ENCODE data around the gene MB.
"Not testable (repeated sequence)": the region's sequence is repeated elsewhere in the genome, so short reads cannot be mapped to it uniquely, and the experiment has no call there.

The MB gene

GRCh38 chr22:35617137-35617755, at the start of gene MB:
MB (minus strand) TSS chr22:35617329; CDS start chr22:35617257, 72 bp downstream.
- no peak for DNase-seq

GRCh38 chr22:35666699-35667098, 49.6 kb upstream of the MB start:
- not testable (repeated sequence) for DNase-seq

DNA sequence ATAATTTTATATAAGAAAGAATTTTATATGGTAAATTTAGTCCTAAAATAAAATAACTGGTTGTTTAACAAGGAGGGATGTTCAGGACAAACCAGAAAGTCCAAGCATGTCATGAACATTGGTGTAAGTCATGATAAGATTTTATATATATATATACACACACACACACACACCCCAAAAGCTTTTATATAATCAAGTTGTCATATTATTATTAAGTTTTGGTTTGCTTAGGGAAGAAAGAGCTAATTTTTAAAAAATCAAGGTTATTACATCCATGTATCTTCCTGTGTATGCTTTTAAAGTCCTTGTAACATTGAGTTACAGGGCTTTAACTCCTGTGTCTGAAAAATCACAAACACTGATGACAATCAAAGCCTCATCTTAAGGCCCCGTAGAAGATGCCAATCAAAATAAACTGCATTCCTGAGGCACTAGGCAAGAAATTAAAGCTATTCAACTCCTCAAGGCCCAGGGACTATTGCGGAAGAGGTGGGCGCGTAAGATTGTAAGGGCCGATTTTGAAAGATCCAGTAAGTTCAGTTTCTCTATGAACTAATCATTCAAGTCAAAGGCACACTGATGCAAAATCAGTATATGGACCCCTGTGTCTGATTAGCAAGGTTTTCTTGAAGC, 47.9 kb upstream of the MB start:
- DNase-seq: no peak

GRCh38 chr22:35663371-35663770, 46.2 kb upstream of the MB start:
- DNase-seq: no peak

GRCh38 chr22:35662914-35663313, 45.8 kb upstream of the MB start:
- DNase-seq: no peak

GRCh38 chr22:35661464-35661863, 44.3 kb upstream of the MB start:
- DNase-seq: peak; percentile 29

DNA sequence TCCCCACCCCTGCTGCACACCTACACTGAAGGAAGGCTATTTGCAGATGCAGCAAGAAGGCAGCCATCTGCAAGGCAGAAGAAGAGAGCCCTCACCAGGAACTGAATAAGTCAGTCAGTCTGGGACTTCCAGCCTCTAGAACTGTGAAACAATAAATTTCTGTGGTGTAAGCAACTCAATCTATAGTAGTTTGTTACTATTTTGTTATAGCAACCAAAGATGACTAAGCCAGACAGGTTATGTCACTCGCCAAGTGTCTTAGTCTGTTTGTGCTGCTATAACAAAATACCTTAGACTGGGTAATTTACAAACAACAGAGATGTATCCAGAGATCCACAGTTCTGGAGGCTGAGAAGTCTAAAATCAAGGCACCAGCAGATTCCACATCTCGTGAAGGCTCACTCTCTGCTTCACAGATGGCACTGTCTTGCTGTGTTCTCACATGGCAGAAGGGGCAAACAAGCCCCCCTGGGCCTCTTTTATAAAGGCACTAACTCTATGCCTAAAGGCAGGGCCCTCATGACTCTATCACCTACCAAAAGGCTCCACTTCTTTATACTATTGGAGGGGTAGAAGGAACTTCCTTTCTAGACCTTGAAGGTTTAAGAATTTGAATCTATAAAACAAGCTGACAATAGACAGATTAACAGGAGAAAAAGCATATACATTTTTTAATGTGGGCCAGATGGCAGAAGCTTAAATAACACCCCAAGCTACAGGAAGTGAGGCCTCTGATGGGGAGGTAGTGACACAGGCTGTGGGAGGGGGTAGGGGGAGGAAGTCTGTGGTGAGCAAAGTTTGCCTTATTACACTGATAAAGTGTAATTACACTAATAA, 43.4 kb upstream of the MB start:
- peak; percentile 43 for DNase-seq

DNA sequence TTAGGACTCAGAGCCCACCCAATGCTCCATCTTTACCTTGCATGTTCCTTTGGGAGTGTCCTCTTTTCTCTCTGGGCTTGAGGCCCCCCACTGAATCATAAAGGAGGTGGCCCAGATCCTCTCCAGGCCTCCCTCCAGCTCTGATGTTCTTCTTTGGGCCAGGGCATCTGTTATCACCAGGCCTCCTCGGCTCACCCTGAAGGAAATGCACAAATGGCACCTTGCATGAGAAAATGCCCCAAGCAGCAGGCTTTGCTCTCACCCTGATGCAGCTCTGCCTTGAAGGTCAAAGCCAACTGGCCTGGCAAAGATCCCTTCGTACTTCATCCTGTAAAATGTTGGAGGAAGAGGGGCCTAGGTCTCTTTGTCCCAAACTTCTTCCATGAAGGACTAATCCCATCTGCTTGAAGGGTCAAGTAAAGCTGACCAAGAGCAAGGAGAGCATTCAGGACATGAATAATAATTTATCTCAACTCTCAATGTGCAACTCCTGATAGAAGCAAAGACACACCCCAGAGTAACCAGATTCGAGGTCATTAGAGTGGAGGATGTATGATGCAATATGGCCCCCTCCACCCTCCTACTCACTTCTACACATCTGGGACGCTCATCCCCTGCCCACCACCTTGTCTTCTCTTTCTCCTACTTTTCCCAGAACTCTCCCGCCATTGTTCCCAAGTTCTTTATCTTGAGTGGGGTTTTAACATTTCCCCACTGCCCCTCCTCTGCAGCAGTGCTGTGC, 40.6 kb upstream of the MB start:
- no peak for DNase-seq

DNA sequence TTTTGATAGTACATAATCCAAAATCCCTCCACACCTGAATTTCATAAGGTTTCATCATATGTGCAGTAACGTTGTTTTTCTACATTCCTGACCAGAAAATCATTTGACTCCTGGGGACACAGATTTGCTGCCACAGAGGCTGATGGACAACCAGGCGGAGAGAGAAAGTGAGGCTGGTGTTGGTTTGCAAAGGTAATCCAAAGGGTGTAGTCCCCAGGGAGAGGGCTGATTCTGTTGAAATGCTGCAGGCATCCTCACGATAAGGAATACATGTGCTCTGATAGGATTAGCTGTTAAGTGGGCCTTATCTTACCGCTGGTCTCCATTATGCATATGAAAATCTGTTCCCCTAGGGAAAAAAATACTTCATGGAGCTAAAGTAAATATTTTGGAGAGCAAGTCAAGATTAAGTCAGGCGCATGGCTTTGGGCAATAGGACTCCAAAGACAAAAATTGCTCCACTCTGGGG, 39.2 kb upstream of the MB start:
- no peak for DNase-seq

GRCh38 chr22:35653824-35654223, 36.7 kb upstream of the MB start:
- no peak for DNase-seq

- DNase-seq: no peak
These were observed 34.0 kb upstream of the MB start for GRCh38 chr22:35651085-35651484.

GRCh38 chr22:35649636-35650250, 32.6 kb upstream of the MB start:
- DNase-seq: no peak

DNA sequence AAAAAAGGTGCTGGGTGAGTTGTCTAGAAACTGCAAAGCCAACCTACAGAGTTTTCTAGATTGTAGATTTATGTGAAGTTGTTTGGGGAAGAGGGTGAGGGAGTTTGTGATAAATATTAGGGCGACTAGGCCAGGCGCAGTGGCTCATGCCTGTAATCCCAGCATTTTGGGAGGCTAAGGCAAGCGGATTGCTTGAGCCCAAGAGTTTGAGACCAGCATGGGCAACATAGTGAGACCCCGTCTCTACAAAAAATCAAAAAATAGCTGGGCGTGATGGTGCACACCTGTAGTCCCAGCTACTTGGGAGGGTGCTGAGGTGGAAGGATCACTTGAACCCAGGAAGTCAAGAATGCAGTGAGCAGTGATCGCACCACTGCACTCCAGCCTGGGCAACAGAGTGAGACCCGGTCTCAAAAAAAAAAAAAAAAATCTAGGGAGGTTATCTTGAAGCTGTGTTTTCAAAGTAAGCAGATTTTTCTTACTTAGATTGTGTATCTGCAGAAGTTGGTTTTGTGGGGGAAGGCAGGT, 32.0 kb upstream of the MB start:
- no peak for DNase-seq

- DNase-seq: peak; percentile 90
These were observed 31.2 kb upstream of the MB start, which contains the start of gene APOL6 for GRCh38 chr22:35648066-35649025. APOL6 (plus strand) TSS chr22:35648446; CDS start chr22:35656426, 7,980 bp downstream.

- no peak for DNase-seq
These were observed 28.5 kb upstream of the MB start for GRCh38 chr22:35645646-35646045.

DNA sequence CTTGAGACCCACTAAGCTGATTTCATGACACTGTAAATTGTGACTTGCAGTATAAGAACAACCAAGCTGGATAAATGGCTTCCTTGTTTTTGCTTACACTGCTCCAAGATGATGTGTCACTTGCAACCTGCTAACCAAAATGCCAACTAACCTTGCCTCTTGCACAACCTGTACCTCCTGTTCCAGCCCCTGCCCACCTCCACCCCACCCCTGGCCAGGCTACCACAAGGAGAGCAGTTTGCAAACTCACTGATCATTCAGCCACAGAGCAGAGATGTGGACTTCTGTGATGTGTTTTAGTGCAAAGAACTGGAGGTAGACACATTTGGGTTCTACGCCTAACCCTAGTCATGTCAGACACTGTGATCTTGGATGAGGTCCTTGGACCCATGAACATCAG, 26.9 kb upstream of the MB start:
- no peak for DNase-seq

DNA sequence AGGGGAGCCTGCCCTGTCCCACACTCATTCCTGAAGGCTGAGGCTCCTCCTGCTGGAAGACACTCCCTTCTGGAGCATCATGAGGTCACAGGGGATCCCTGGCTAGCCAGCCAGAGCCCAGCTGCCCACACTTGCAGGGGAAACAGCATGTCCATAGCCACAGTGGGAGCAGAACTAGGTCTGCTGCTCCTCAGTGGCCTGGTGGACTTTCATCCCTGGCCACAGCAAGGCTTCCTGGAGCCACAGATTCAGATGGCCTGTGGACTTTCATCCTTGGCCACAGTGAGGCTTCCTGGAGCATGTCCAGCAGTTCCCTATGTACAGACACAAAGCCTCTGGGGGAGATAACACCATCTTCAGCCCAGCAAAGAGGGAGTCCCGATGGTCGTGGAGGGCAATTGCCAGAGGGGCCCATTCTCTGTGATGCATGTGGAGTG, 25.2 kb upstream of the MB start:
- DNase-seq: no peak

DNA sequence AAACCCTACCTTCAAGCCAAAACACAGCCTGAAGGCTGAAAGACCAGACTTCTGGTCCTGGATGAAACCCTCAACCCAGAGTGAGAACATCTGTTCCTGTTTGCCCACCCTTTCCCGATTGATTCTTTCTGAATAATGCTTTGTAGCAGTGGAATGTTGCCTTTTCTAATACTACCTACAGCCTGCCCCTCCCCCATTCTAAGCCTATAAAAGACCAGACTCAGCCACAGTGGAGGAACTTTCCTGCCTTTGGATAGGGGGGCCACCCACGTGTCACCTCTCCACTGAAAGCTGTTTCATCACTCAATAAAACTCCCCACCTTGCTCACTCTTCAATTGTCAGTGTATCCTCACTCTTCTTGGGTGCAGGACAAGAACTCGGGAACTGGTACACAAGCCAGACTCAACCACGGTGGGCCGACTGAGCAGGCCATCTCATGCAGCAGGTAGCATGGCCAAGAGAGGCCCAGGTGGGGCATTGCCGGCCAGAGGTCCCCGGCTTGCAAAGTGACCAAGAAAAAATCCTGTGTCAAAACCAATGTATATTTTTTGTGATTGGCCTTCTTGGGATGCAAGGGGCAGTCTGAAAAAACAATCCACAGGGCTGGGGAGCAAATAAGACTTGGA, 24.5 kb upstream of the MB start:
- DNase-seq: no peak

GRCh38 chr22:35638410-35638809, 21.3 kb upstream of the MB start:
- no peak for DNase-seq

- no peak for DNase-seq
These were observed 20.9 kb upstream of the MB start for GRCh38 chr22:35638001-35638400.

- DNase-seq: no peak
These were observed 20.1 kb upstream of the MB start for GRCh38 chr22:35637254-35637653.

Data from activated CD4-positive, alpha-beta T cell treated with anti-CD3 and anti-CD28 coated beads, Interleukin-10, Interleukin-2, amounts not matched to agents 100 ng/mL and 50 ng/mL, durations not matched to agents 16 hours and 8 hours (primary cell).